Measurements from ENCODE around the gene CAPNS2. TPM values are rescaled to one million over a fixed set of nuclear protein-coding genes. Genes with fewer than 3 reads are reported as not detected.

The CAPNS2 gene
- total RNA-seq, 2 experiments from 2014 or later, result not detected

- POLR2A ChIA-PET, result no interaction called here
- no peak overlapping the region for H2AFZ ChIP-seq (ENCODE audit: low read length)
Observed at GRCh38 chr16:55572439-55572838, 6.0 kb downstream of the CAPNS2 start.

GRCh38 chr16:55574811-55575210, 8.3 kb downstream of the CAPNS2 start:
- Histone ChIP-seq H3K9me3 (ENCODE audit: low read length) (no peaks in the 10 kb centered on the region), H3K4me3 (ENCODE audit: low read depth, low read length, poor library complexity, severe bottlenecking) (no peak overlapping the region), H3K79me2 (ENCODE audit: insufficient read depth, low read depth, low read length) (no peaks in the 10 kb centered on the region), H3K9me2 (ENCODE audit: insufficient read depth, low read length) (no peaks in the 10 kb centered on the region), H3K4me2 (ENCODE audit: low read length) (no peak overlapping the region), H2AFZ (ENCODE audit: low read length) (no peak overlapping the region), H3K27ac (ENCODE audit: low read depth, low read length, poor library complexity, severe bottlenecking) (no peak overlapping the region), H3K4me1 (ENCODE audit: insufficient read depth, low read length, poor library complexity, severe bottlenecking) (no peaks in the 10 kb centered on the region), H4K20me1 (ENCODE audit: insufficient read depth, low read length) (no peaks in the 10 kb centered on the region), H3K36me3 (ENCODE audit: insufficient read depth, low read length) (no peaks in the 10 kb centered on the region)
- CTCF ChIA-PET (ENCODE audit: unreplicated experiment), result no interaction called here
- no TSS peak for BruUV-seq (replicated peaks)
- POLR2A ChIA-PET, result no interaction called here
- TF ChIP-seq CTCF (conservative IDR thresholded peaks at IDR 0.05; ENCODE audit: low read length) (no peak), EZH2phosphoT487 (IDR thresholded peaks at IDR 0.05; ENCODE audit: borderline replicate concordance, low read depth, low read length) (no peak)
- DNase-seq (ENCODE audit: low spot score), result no peak
- intact Hi-C loops (cut with micrococcal nuclease; ENCODE audit: unreplicated experiment), result no loop called here

More at GRCh38 chr16:55572439-55572838, 6.0 kb downstream of the CAPNS2 start:
- H3K36me3 ChIP-seq (ENCODE audit: insufficient read depth, low read length), result no peaks in the 10 kb centered on the region
- CTCF ChIA-PET (ENCODE audit: unreplicated experiment), result no interaction called here
- no TSS peak for BruUV-seq (replicated peaks)
- H3K4me2 ChIP-seq (ENCODE audit: low read length), result no peak overlapping the region
- no peaks in the 10 kb centered on the region for H3K9me3 ChIP-seq (ENCODE audit: low read length)
- H3K79me2 ChIP-seq (ENCODE audit: insufficient read depth, low read depth, low read length), result no peaks in the 10 kb centered on the region
- intact Hi-C loops (cut with micrococcal nuclease; ENCODE audit: unreplicated experiment), result no loop called here
- no peaks in the 10 kb centered on the region for H4K20me1 ChIP-seq (ENCODE audit: insufficient read depth, low read length)
- H3K4me1 ChIP-seq (ENCODE audit: insufficient read depth, low read length, poor library complexity, severe bottlenecking), result no peaks in the 10 kb centered on the region
- no peak for DNase-seq (ENCODE audit: low spot score)
- H3K4me3 ChIP-seq (ENCODE audit: low read depth, low read length, poor library complexity, severe bottlenecking), result no peak overlapping the region
- TF ChIP-seq EZH2phosphoT487 (IDR thresholded peaks at IDR 0.05; ENCODE audit: borderline replicate concordance, low read depth, low read length) (no peak), CTCF (conservative IDR thresholded peaks at IDR 0.05; ENCODE audit: low read length) (no peak)
- no peaks in the 10 kb centered on the region for H3K9me2 ChIP-seq (ENCODE audit: insufficient read depth, low read length)
- H3K27ac ChIP-seq (ENCODE audit: low read depth, low read length, poor library complexity, severe bottlenecking), result no peak overlapping the region

GRCh38 chr16:55575496-55575895, 9.0 kb downstream of the CAPNS2 start:
- Histone ChIP-seq H4K20me1 (ENCODE audit: insufficient read depth, low read length) (no peaks in the 10 kb centered on the region), H3K27ac (ENCODE audit: low read depth, low read length, poor library complexity, severe bottlenecking) (no peak overlapping the region), H3K9me3 (ENCODE audit: low read length) (no peaks in the 10 kb centered on the region), H3K4me2 (ENCODE audit: low read length) (no peak overlapping the region), H2AFZ (ENCODE audit: low read length) (no peak overlapping the region), H3K79me2 (ENCODE audit: insufficient read depth, low read depth, low read length) (no peaks in the 10 kb centered on the region), H3K4me3 (ENCODE audit: low read depth, low read length, poor library complexity, severe bottlenecking) (no peak overlapping the region), H3K4me1 (ENCODE audit: insufficient read depth, low read length, poor library complexity, severe bottlenecking) (no peaks in the 10 kb centered on the region), H3K9me2 (ENCODE audit: insufficient read depth, low read length) (no peaks in the 10 kb centered on the region), H3K36me3 (ENCODE audit: insufficient read depth, low read length) (no peaks in the 10 kb centered on the region)
- DNase-seq (ENCODE audit: low spot score), result no peak
- no peak for TF ChIP-seq CTCF (conservative IDR thresholded peaks at IDR 0.05; ENCODE audit: low read length)
- TF ChIP-seq EZH2phosphoT487 (IDR thresholded peaks at IDR 0.05; ENCODE audit: borderline replicate concordance, low read depth, low read length), result no peak
- ChIA-PET POLR2A (interaction anchor here (0.6 kb wide), 1 partner anchor 353 kb away, joined by 3 read pairs; no protein-coding TSS in a partner anchor), CTCF (ENCODE audit: unreplicated experiment) (no interaction called here)
- no TSS peak for BruUV-seq (replicated peaks)
- intact Hi-C loops (cut with micrococcal nuclease; ENCODE audit: unreplicated experiment), result no loop called here

Measured in OCI-LY7 (cell line).